ENCODE results near the gene MPV17.
"Not testable (repeated sequence)": the region's sequence is repeated elsewhere in the genome, so short reads cannot be mapped to it uniquely, and the experiment has no call there.

MPV17 gene

DNA sequence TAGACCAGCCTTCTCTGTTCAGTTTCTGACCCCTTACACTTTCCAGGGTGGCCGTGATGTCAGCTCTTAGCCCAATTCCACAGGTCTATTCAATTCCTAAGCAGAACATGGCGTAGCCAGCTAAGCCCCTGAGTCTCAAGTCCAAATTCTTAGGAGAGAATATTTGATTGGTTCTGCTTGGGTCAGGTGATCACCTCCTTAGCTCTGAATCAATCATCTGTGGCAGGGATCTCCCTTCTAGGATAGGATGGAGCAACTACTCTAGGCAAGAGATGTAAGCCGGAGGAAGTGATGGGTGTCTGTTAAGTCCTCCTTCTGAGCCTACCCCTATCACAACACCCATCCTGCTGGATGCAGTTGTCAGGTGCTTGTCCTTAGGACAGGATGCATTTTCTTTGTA, 25.7 kb downstream of the MPV17 start:
- DNase-seq = no peak

DNA sequence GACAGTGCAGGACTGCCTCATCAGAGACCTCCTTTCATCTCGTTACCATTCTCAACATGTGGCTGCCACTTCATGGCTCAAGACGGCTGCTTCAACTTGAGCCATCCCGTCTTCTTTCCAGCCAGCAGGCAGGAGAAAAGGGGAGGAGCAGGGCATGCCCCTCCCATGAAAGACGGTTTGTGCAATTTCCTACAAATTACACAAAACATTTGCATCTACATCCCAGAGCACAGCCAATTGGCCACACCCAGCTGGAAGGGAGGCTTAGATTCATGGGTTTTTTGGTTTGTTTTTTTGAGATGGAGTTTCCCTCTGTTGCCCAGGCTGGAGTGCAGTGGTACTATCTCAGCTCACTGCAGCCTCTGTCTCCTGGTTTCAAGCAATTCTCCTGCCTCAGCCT, 26.4 kb downstream of the MPV17 start:
- no peak for DNase-seq

DNA sequence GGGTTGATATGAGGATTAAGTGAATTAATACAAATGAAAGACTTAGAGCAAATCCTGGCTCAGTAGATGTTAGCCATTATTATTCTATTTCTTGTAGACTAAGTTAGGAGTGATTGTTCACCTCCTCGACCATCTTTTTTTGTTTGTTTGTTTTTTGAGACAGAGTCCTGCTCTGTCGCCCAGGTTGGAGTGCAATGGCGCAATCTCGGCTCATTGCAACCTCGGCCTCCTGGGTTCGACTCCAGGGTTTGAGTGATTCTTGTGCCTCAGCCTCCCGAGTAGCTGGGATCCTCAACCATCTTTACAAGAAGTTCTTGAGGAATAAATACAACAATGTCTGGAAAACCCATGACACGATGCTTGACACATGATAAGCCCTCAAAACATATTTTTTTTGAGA, 28.0 kb downstream of the MPV17 start:
- DNase-seq = no peak

DNA sequence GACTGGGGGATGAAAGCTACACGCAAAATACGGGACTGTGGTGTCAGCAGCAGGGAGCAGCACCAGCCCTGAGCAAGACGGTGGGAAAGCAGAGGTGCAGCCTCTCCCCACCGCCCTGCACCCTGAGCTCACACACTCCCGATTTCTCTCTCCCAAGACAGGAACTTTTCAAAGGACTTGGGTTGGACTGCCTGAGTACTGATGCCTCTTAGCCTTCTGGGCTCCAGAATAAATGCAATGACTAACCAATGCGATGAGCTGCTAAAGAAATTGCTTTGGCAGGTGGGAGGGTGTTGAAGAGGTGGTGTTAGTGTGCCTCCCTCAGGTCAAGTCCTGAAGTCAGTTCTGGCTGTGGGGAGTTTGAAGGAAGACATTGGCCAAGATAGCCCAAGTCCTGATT, 31.0 kb downstream of the MPV17 start:
- DNase-seq = no peak

DNA sequence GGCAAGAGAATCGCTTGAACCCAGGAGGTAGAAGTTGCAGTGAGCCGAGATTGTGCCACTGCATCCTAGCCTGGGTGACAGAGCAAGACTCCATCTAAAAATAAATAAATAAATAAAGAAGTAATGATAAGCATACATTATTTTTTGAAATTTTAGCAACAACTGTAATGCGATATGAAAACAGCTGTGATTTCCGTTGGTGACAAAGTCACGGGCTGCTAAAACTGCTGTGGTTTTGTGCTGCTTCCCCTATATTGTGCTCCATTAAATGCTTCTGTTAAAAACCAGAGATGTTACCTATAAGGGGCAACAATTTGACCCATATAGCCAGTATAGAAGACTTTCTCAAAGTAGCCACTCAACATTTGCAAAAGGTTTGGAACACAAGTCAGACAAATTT, 32.3 kb downstream of the MPV17 start:
- DNase-seq = no peak

DNA sequence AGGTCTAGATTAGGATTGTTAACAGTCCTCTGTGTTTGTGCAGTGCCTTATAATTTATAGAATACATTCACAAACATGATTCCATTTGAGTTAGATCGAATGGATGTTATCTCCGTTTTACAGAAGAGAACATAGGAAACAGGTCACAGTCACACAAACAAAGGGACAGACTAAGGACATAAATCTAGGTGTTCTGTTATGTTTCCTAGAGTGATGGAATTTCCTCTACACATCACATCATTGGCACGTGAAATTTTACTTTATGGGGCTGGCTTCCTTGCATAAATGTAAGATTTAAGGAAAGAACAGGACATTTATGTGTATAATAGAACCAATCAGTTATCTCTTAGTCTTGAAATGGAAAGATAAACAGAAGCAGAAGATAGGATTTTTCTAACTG, 34.3 kb downstream of the MPV17 start:
- DNase-seq = no peak

DNA sequence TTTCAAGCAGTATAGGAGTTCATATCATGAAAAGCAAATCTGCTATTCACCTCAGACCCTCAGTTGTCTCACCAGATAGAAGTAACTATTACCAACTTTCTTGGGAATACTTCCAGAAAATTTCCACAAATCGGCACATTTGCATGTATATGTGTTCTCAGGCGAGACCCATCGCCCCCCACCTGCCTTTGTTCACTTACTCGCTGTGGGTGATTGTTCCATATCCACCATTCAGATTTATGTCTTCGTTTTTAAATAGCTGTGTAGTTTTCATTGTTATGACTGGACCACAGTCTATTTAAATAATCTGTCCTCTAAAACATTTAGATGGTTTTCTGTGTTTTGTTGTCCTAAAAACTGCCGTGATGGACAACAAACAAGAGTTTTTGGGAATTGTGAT, 37.4 kb downstream of the MPV17 start:
- DNase-seq = no peak

DNA sequence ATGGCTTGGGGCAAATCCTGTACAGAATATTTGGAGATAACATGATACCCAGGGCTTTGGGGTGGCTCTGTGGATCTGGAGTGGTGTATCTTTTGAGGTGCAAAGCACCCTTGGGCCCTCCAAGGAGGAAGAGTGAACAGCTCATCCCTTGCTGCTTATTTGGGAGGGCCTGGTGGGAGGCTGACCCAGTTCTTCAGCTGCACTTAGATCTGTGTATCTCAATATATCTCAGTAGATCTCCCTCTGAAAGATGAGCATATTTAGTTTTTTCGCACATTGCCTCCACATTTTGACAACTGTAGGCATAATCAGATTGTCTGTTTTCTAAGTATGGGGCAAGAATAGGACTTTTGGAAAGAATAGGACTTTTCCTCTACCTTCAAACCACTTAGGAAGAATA, 37.9 kb downstream of the MPV17 start:
- no peak for DNase-seq

DNA sequence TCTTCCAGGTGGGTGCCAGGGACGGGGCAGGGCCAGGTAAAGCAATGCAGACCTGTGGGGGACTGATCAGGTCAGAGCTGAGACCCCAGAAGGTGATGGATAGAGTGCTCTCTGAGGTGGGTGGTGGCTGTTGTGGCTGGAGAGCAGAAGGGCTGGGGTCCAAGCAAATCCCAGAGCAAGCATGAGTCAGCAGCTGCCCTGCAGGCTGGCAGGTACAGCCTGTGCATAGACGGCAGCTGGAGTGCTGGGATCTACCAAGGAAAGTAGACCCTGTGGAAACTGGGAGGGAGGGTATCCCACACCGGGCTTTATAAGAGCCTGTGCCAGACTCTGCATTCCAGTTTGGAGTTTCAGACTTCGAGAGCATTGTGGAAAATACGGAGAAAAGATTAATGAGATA, 40.0 kb downstream of the MPV17 start:
- no peak for DNase-seq

DNA sequence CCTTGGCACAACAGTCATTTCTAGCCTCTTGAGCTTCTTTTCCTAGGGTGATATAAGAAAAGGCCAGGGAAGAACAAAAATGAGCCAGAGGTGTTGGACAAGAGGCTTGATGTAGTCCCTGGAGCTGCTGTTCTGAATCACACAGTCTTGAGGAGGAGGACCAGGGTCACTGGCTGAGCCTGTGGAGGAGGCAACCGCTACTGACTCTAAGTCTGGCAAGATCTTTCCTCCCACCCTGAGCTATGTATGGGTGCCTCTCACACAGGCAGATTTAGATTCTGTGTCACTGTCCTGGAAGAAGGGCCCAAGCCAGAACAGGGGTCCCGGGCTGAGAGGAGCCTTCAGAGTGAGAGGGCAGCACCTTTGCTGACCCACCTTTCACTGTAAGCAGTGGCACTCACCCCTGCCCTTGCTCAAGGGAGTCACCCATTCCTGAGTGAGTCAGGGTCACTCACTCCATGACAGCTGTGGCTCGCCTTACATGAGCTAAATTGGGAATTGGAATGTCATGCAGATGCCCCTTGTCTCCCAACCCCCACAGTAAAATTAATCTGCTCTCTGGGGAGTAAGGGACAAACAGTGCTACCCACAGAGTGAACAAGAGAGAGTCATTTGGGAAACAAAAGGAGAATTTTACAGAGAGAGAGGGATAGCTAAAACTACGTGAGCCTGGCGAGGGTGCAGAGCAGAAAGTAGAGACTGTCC, 40.9 kb downstream of the MPV17 start, which contains the start of gene TRIM54:
TSS of gene TRIM54 (plus strand) at position 575 of the 705 bp plus-strand sequence. CDS start 303 bp downstream, outside the sequence.
- DNase-seq = no peak

DNA sequence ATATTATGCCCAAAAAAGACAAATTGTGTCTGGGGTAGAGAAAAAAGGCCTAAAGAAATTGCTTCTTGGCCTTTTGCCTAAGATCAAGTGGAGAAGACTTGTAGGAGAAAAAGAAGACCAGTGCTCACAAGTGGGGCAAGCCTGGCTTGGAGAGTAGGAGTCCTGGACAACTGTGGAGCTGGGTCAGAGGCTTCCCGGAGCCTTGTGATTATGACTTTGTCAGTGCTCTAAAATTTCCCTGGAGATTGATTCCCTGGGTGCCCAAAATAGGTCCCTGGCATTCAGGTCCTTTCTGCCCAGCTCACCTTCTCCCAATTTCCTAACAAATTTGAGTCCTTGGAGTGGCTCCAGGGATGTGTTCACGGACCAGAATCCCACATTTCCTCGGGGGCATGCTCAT, 41.5 kb downstream of the MPV17 start:
- DNase-seq = no peak

DNA sequence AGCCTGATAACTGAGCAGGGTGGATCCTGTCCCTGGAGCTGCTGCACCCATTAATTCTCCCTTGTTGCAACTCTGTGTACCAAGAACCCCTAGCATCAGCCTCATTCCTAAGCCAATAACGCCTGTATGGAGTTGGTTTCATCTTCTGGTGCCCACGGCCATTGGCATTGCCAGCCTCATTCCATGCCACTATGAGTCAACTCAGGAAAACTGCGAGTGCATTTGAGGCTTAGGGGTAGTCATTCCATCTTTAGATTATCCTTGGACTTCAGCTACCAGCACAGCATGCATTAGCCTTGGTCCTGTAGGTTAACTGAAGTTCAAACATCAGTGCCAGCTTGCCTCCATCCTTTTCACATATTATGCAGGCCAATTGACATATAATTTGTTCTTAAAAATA, 42.1 kb downstream of the MPV17 start:
- no peak for DNase-seq

DNA sequence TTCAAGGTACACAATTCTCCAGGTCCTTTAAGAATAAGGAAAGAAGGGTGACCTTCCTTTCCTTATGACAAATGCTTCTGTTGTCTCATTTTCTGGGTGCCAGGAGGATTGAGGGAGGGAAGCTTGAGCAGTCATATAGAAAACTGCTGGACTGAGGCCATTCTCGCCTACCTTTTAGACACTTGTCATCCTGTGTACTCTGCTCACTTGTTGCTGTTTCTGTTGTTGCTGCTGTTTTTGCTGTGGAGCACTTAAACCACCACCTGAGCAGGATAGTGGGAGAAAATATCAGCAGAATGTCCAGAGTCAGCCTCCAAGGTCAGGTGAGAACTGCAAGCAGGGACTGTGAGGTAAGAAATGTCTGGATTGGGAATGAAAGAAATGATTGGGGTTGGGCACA, 44.9 kb downstream of the MPV17 start:
- DNase-seq = no peak

DNA sequence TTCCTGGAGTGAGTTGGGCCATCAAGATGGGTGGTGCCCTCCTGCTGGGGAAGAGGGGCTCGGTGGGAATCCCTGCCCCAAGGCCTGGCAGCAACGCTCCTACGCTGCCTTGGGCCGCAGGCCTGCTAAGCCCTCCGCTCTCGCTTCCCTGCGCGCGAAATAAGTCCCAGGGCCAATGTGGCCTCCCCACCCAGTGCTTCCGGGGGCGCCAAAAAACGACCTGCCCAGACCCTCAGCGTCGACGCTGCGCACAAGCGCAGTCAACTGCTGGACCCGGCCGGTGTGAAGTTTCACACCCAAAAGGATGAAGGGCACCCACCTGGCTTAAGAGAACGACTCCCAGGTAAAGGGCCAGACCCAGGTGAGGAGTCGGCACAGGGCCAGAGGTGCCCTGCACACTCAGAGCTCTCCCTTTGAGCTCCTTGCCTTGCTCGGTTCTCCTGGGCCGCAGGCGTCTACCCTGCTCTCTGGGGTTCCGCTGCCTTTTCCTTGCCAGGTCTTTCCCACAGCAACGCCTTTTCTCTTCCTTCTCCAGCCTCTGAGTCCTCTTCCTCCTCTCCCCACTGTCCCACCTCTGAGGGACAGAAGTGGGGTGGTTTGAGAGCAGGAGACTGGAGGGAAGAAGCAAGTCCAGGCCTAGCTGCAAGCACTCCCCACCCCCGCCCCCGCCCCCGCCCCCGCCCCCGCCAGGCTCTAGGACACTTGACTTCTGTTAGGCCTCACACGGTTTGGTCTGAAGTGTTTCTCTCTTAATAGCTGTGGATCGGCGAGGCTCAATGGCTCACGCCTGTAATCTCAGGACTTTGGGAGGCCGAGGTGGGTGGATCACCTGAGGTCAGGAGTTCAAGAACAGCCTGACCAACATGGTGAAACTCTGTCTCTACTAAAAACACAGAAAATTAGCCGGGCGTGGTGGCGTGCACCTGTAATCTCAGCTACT, 47.4 kb downstream of the MPV17 start, which contains the start of gene DNAJC5G:
TSS of gene DNAJC5G (plus strand) at position 223 of the 940 bp plus-strand sequence. CDS start 1,296 bp downstream, outside the sequence.
- no peak for DNase-seq

DNA sequence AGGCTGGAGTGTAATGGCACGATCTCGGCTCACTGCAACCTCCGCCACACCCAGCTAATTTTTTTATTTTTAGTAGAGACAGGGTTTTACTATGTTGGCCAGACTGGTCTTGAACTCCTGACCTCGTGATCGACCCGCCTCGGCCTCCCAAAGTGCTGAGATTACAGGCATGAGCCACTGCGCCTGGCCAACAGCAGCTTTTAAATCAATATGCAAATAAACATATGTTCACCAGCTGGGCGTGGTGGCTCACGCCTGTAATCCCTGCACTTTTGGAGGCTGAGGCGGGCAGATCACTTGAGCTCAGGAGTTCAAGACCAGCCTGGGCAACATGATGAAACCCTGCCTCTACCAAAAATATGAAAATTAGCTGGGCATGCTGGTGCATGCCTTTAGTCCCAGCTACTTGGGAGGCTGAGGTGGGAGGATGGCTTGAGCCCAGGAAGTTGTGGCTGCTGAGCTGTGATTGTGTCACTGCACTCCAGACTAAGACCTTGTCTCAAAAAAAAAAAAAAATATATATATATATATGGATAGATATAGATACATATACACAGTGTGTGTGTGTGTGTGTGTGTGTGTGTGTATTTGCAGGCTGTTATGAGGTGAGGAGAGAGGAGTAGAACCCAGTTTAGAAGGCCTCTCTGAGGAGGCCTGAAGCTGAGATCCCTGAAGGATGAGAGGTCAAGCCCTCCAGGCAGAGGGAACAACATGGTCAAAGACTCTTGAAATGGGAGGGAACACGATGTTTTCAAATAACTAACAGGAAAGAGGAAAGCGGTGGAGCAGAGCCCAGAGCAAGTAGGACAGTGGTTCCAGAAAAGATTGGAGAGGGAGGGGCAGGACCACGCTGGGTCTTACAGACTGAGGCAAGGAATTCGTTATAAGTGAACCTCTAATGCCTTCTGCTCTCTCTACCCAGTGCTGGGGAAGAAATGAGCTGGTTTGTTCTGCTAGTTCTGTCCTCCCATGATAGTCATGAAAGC, 50.1 kb downstream of the MPV17 start:
- DNase-seq = not testable (repeated sequence)

DNA sequence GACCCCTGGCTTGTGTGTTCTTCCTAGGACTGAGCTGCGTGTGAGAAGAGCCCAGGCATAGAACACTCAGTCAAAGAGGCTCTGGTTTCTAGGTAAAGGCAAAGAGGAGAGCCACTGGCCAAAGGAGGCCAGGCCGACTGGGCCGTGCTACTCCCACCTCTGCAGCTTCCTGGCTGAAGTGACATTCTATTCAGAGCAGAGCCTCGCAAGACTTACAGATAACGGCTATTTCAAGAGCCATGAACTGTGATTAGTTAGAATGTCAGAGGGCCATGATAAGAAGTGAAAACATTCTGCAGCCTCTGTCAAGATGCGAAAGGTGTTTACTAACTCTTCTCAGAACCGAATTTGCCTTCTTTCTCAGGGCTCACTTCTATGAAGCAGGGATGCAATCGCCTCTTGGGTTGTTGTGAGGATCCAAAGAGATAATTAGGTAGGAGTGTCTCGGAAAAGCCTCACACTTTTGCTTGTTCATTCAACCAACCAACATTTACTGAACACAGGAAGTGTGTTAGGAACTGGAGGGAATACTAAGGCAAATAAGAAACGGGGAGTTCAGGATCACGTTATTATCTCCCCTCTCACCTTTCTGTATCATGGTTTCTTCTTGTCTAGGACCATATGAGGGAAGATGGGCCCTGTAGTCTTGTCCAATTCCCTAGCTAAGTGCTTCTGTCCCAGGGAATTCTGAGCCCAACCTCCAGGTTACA, 51.1 kb downstream of the MPV17 start:
- DNase-seq = no peak

DNA sequence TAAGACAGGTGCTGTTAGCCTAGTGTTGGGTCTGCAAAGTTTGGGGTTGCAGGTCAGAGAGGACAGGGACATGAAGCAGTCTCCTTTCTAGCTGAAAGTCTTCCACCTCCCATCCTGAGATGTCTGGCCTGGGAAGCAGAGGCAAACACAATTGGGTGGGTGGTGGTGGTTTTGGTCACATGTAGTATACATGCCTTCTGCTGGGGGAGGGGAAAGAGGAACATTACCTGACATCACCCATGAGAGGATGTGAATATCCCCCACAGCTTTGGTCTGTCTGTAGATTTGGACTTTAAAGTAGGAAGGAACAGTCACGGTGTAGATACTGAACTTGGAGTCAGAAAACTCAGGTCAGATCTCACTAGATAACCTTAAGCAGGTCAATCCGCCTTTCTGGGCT, 52.2 kb downstream of the MPV17 start:
- no peak for DNase-seq

DNA sequence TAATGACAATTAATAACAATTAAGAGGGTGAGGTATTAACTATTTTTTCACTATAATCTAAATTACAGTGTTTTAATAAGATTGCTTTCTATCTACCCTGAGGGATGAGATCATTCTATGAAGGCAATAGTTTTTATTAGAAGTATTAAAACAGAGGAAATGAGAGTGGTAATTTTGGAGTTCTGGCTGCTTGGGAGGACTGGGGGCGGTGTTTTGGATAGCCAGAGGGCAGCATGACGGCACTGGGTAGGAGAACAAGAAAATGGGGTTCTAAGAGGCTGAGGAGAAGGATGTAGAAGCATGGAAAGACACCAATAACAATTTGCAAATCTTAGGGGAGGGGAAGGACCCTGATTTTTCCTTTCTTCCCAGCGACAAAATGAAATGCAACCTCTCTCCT, 52.8 kb downstream of the MPV17 start:
- DNase-seq = no peak

DNA sequence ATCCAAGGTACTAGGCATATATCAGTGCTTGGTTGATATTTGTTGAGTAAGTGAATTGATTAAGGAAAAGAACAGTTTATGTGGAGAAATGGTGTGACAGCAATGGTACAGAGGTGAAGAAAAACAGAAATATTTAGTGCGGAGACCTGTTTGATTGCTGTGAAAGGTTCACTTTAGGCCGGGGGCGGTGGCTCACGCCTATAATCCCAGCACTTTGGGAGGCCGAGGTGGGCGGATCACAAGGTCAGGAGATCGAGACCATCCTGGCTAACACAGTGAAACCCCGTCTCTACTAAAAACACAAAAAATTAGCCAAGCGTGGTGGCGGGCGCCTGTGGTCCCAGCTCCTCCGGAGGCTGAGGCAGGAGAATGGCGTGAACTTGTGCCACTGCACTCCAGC, 54.6 kb downstream of the MPV17 start:
- not testable (repeated sequence) for DNase-seq

DNA sequence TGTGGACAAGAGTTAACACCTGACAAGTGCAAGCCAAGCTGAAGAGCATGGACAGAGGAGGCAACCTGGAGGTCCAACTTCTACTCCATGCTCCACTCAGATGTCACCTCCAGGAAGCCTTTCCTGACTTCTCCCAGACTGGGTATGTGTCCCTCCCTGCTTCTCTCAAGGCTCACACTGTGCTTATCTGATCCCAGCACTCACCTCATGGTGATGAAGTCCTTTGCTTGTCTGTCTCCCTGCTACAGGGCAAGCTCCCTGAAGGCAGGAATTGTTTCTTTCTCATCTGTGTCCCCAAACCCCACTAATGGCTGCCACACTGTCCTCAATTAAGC, 57.4 kb downstream of the MPV17 start:
- no peak for DNase-seq

DNA sequence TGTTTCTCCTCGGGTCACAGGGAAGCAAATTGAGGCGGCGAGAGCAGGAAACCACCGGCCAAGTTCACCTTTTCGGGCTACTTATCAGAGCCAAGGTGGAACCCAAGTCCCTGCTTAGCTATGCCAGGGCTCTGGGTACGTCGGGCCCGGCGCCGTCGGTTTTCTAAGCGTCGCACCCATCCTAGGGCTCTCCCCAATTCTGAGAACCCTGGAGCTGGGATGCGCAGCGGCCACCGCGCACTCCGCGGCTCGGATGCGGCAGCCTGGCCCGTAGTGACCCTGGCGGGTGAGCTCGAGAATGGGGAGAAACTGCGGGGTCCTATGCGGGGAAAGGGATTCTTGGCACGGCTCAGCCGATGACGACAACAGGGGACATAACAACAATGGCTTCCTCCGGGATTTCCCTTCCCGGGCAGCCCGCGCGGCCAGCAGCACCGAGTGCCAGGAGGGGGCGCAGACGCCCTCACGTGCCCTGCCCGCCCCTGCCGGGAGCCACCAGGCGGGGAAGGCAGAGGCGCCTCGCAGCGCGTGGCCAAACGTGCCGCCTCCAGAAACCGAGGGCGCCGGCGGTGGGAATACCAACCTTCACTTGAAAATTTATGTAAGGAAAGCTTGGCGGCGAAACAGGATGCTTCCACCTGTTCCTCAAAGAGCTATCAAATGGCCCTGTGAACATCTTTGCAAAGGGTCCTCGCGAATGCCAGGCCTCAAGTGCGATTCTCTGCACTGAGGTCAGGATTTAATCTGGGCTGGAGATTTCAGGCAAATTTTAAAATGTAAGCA, 58.0 kb downstream of the MPV17 start:
- DNase-seq = peak in 4 of 14 donors; percentile 4 to 18 (median 4)

Data from C1 segment of cervical spinal cord (tissue), 14 donors.